ENCODE measurements around the gene RASGRF1.

RASGRF1 gene

GRCh38 chr15:78925076-78925624, 165.4 kb downstream of the RASGRF1 start:
- Histone ChIP-seq H3K36me3 (ENCODE audit: control insufficient read depth in 1 of 2, insufficient read depth in 2 of 2, low read depth in 1 of 2, low read length in 2 of 2) (peaks cover 61 to 66% of the 10 kb centered on the region in 2 experiments), H2AK5ac (ENCODE audit: low read length, severe bottlenecking) (no peak overlapping the region), H2BK15ac (ENCODE audit: low read depth, poor library complexity, severe bottlenecking) (no peak overlapping the region), H2BK12ac (ENCODE audit: low read length in 2 of 2) (no peak overlapping the region), H4K8ac (ENCODE audit: low read length) (no peak overlapping the region), H3K4ac (ENCODE audit: low read depth in 1 of 2, low read length in 2 of 2) (no peak overlapping the region), H3K18ac (ENCODE audit: low read depth in 1 of 2, low read length in 2 of 2) (no peak overlapping the region), H3K79me1 (replicated peaks; ENCODE audit: low read length, poor library complexity, severe bottlenecking) (peaks cover 11% of the 10 kb centered on the region), H3K14ac (ENCODE audit: low read length in 2 of 2) (peak overlapping the region in 1 of 2 experiments; percentile 41), H3K23ac (ENCODE audit: low read length in 2 of 2) (no peak overlapping the region), H3K4me3 (ENCODE audit: insufficient read depth in 1 of 2, low read depth in 1 of 2, low read length in 2 of 2) (no peak overlapping the region), H2AFZ (ENCODE audit: low read depth, low read length) (no peak overlapping the region), H2BK120ac (ENCODE audit: low read depth, low read length) (no peak overlapping the region), H3K4me2 (ENCODE audit: low read length, poor library complexity, severe bottlenecking) (no peak overlapping the region), H3K4me1 (ENCODE audit: control insufficient read depth, insufficient read depth, low read depth, low read length) (peaks cover 3% of the 10 kb centered on the region), H4K91ac (ENCODE audit: low read length) (no peak overlapping the region), H3K27ac (ENCODE audit: low read length, poor library complexity, severe bottlenecking) (no peak overlapping the region), H3K9ac (ENCODE audit: low read length) (no peak overlapping the region), H2BK5ac (ENCODE audit: low read depth, low read length, poor library complexity, severe bottlenecking) (no peak overlapping the region), H3K9me3 (ENCODE audit: control insufficient read depth, low read length) (no peaks in the 10 kb centered on the region), H3K27me3 (ENCODE audit: control insufficient read depth in 1 of 2, insufficient read depth in 1 of 2, low read length in 2 of 2) (no peaks in the 10 kb centered on the region)
- WGBS: 95% methylated on average over 9 of the region's 10 CpGs
- no peak for DNase-seq

- no peak overlapping the region for H3K23ac ChIP-seq (ENCODE audit: low read length in 2 of 2)
- no peak overlapping the region for H2BK5ac ChIP-seq (ENCODE audit: low read depth, low read length, poor library complexity, severe bottlenecking)
- H3K36me3 ChIP-seq (ENCODE audit: control insufficient read depth in 1 of 2, insufficient read depth in 2 of 2, low read depth in 1 of 2, low read length in 2 of 2): peaks cover 73 to 75% of the 10 kb centered on the region in 2 experiments
- H2AK5ac ChIP-seq (ENCODE audit: low read length, severe bottlenecking): no peak overlapping the region
- H3K4me2 ChIP-seq (ENCODE audit: low read length, poor library complexity, severe bottlenecking): no peak overlapping the region
- no peaks in the 10 kb centered on the region for H3K9me3 ChIP-seq (ENCODE audit: control insufficient read depth, low read length)
- no peak overlapping the region for H3K14ac ChIP-seq (ENCODE audit: low read length in 2 of 2)
- H2AFZ ChIP-seq (ENCODE audit: low read depth, low read length): no peak overlapping the region
- no peak overlapping the region for H2BK12ac ChIP-seq (ENCODE audit: low read length in 2 of 2)
- DNase-seq: no peak
- H2BK15ac ChIP-seq (ENCODE audit: low read depth, poor library complexity, severe bottlenecking): no peak overlapping the region
- WGBS: 99% methylated on average over 17 of the region's 18 CpGs
- H3K27ac ChIP-seq (ENCODE audit: low read length, poor library complexity, severe bottlenecking): no peak overlapping the region
- H3K4ac ChIP-seq (ENCODE audit: low read depth in 1 of 2, low read length in 2 of 2): no peak overlapping the region
- no peaks in the 10 kb centered on the region for H3K27me3 ChIP-seq (ENCODE audit: control insufficient read depth in 1 of 2, insufficient read depth in 1 of 2, low read length in 2 of 2)
- no peak overlapping the region for H3K9ac ChIP-seq (ENCODE audit: low read length)
- H3K4me3 ChIP-seq (ENCODE audit: insufficient read depth in 1 of 2, low read depth in 1 of 2, low read length in 2 of 2): no peak overlapping the region
- no peak overlapping the region for H3K18ac ChIP-seq (ENCODE audit: low read depth in 1 of 2, low read length in 2 of 2)
- H2BK120ac ChIP-seq (ENCODE audit: low read depth, low read length): no peak overlapping the region
- H4K91ac ChIP-seq (ENCODE audit: low read length): no peak overlapping the region
- no peak overlapping the region for H4K8ac ChIP-seq (ENCODE audit: low read length)
- peaks cover 13% of the 10 kb centered on the region for H3K79me1 ChIP-seq (replicated peaks; ENCODE audit: low read length, poor library complexity, severe bottlenecking)
- peaks cover 3% of the 10 kb centered on the region for H3K4me1 ChIP-seq (ENCODE audit: control insufficient read depth, insufficient read depth, low read depth, low read length)
Measured at GRCh38 chr15:78923480-78924360, 166.9 kb downstream of the RASGRF1 start.

- Histone ChIP-seq H3K4me1 (ENCODE audit: control insufficient read depth, insufficient read depth, low read depth, low read length) (peaks cover 3% of the 10 kb centered on the region), H2BK120ac (ENCODE audit: low read depth, low read length) (no peak overlapping the region), H3K9me3 (ENCODE audit: control insufficient read depth, low read length) (no peaks in the 10 kb centered on the region), H3K27ac (ENCODE audit: low read length, poor library complexity, severe bottlenecking) (no peak overlapping the region), H2AFZ (ENCODE audit: low read depth, low read length) (no peak overlapping the region), H3K4ac (ENCODE audit: low read depth in 1 of 2, low read length in 2 of 2) (no peak overlapping the region), H3K14ac (ENCODE audit: low read length in 2 of 2) (no peak overlapping the region), H3K36me3 (ENCODE audit: control insufficient read depth in 1 of 2, insufficient read depth in 2 of 2, low read depth in 1 of 2, low read length in 2 of 2) (peaks cover 76 to 80% of the 10 kb centered on the region in 2 experiments), H4K91ac (ENCODE audit: low read length) (no peak overlapping the region), H3K23ac (ENCODE audit: low read length in 2 of 2) (no peak overlapping the region), H2BK12ac (ENCODE audit: low read length in 2 of 2) (no peak overlapping the region), H3K9ac (ENCODE audit: low read length) (no peak overlapping the region), H3K27me3 (ENCODE audit: control insufficient read depth in 1 of 2, insufficient read depth in 1 of 2, low read length in 2 of 2) (no peaks in the 10 kb centered on the region), H3K18ac (ENCODE audit: low read depth in 1 of 2, low read length in 2 of 2) (no peak overlapping the region), H3K4me3 (ENCODE audit: insufficient read depth in 1 of 2, low read depth in 1 of 2, low read length in 2 of 2) (no peak overlapping the region), H3K79me1 (replicated peaks; ENCODE audit: low read length, poor library complexity, severe bottlenecking) (peaks cover 16% of the 10 kb centered on the region), H3K4me2 (ENCODE audit: low read length, poor library complexity, severe bottlenecking) (no peak overlapping the region), H2BK5ac (ENCODE audit: low read depth, low read length, poor library complexity, severe bottlenecking) (no peak overlapping the region), H2BK15ac (ENCODE audit: low read depth, poor library complexity, severe bottlenecking) (no peak overlapping the region), H4K8ac (ENCODE audit: low read length) (no peak overlapping the region), H2AK5ac (ENCODE audit: low read length, severe bottlenecking) (no peak overlapping the region)
- WGBS: 94% methylated on average over 6 of the region's 7 CpGs
- no peak for DNase-seq
Measured at GRCh38 chr15:78923015-78923414, 167.6 kb downstream of the RASGRF1 start.

- Histone ChIP-seq H2AK5ac (ENCODE audit: low read length, severe bottlenecking) (no peak overlapping the region), H3K4me1 (ENCODE audit: control insufficient read depth, insufficient read depth, low read depth, low read length) (peaks cover 3% of the 10 kb centered on the region), H2BK15ac (ENCODE audit: low read depth, poor library complexity, severe bottlenecking) (no peak overlapping the region), H3K36me3 (ENCODE audit: control insufficient read depth in 1 of 2, insufficient read depth in 2 of 2, low read depth in 1 of 2, low read length in 2 of 2) (peaks cover 76 to 79% of the 10 kb centered on the region in 2 experiments), H4K91ac (ENCODE audit: low read length) (no peak overlapping the region), H3K4ac (ENCODE audit: low read depth in 1 of 2, low read length in 2 of 2) (no peak overlapping the region), H2AFZ (ENCODE audit: low read depth, low read length) (no peak overlapping the region), H3K14ac (ENCODE audit: low read length in 2 of 2) (no peak overlapping the region), H2BK120ac (ENCODE audit: low read depth, low read length) (no peak overlapping the region), H3K27me3 (ENCODE audit: control insufficient read depth in 1 of 2, insufficient read depth in 1 of 2, low read length in 2 of 2) (no peaks in the 10 kb centered on the region), H3K18ac (ENCODE audit: low read depth in 1 of 2, low read length in 2 of 2) (no peak overlapping the region), H3K4me2 (ENCODE audit: low read length, poor library complexity, severe bottlenecking) (no peak overlapping the region), H3K9ac (ENCODE audit: low read length) (no peak overlapping the region), H3K79me1 (replicated peaks; ENCODE audit: low read length, poor library complexity, severe bottlenecking) (peaks cover 16% of the 10 kb centered on the region), H2BK5ac (ENCODE audit: low read depth, low read length, poor library complexity, severe bottlenecking) (no peak overlapping the region), H4K8ac (ENCODE audit: low read length) (no peak overlapping the region), H3K9me3 (ENCODE audit: control insufficient read depth, low read length) (no peaks in the 10 kb centered on the region), H3K27ac (ENCODE audit: low read length, poor library complexity, severe bottlenecking) (no peak overlapping the region), H3K4me3 (ENCODE audit: insufficient read depth in 1 of 2, low read depth in 1 of 2, low read length in 2 of 2) (no peak overlapping the region), H3K23ac (ENCODE audit: low read length in 2 of 2) (no peak overlapping the region), H2BK12ac (ENCODE audit: low read length in 2 of 2) (no peak overlapping the region)
- 94% methylated on average over 7 of the region's 7 CpGs for WGBS
- no peak for DNase-seq
Measured at GRCh38 chr15:78922527-78922926, 168.1 kb downstream of the RASGRF1 start.
